Lower lobe of right lung (tissue), 2 donors: ENCODE results near the gene MAPK1. TPM values are rescaled to one million over a fixed set of nuclear protein-coding genes. Genes with fewer than 3 reads are reported as not detected.

ENCODE experiments used
- ATAC-seq, 2 donors: fragments of 200-7000 bp; cut with Tn5 transposase; one replicate each; pipeline ENCODE4 v1.9.1; 2020 to 2022; ENCODE audit warnings: mild to moderate bottlenecking in 2 of 2, moderate library complexity in 2 of 2
- DNase-seq: peaks from one replicate; pipeline ENCODE4 v3.0.0-alpha.2; 2020
- H3K27ac ChIP-seq: fragments of 200-600 bp; one replicate; pipeline ENCODE4 v1.8.0; 2022
- H3K27me3 ChIP-seq: fragments of 200-600 bp; one replicate; pipeline ENCODE4 v1.8.0; 2022; ENCODE audit warnings: low read depth
- H3K36me3 ChIP-seq: fragments of 200-600 bp; one replicate; pipeline ENCODE4 v1.8.0; 2022; ENCODE audit warnings: mild to moderate bottlenecking
- H3K4me1 ChIP-seq: fragments of 200-600 bp; one replicate; pipeline ENCODE4 v1.8.0; 2022
- H3K4me3 ChIP-seq: fragments of 200-600 bp; one replicate; pipeline ENCODE4 v1.8.0; 2022; ENCODE audit warnings: mild to moderate bottlenecking
- H3K9me3 ChIP-seq: fragments of 200-600 bp; one replicate; pipeline ENCODE4 v1.8.0; 2022
- intact Hi-C: fragments of 100-400 bp; cut with DNase I; formaldehyde crosslinking; loops from one replicate; pipeline ENCODE4 v1.11.0; 2022
- total RNA-seq: library from RNA; stranded (reverse); fragmentation: NEBNext Ultra II Directional; extraction: Animal tissue kit (Norgen Biotek cat#: 25700); gene quantifications from one replicate; pipeline ENCODE4 v1.2.1, GENCODE V29; 2021
- TF ChIP-seq, protein P1 (sequence below): fragments of 200-600 bp; IDR thresholded peaks from one replicate; pipeline ENCODE4 v1.8.0; 2022; ENCODE audit warnings: antibody characterized with exemption, mild to moderate bottlenecking
- donor health status: DM: no; HTN: yes; CAD: no; lungs with severe emphysema.

Gene MAPK1
- total RNA-seq, 1 donor from 2014 or later, result 146 TPM

DNA sequence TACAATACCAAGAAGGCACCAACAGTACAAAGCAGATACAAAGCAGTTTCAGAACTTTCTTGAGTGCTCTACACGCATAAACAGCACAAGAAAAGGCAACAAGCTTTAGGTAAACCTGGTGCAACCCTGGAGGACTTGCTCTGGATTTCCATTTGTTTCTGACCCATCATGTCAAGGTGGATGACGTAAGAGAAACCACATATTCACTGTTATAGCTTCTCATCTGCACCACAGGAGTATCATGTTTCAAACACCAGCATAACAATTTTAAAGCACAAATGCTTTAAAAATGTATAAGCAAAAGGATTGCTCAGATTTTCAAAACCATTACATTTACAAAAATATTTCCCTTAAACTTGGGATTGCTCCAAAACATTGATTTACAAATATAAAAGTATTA is 106.8 kb downstream of the MAPK1 start:
- Histone ChIP-seq H3K36me3 (peaks cover 83% of the 10 kb centered on the region), H3K4me1 (peaks cover 2% of the 10 kb centered on the region), H3K27me3 (no peaks in the 10 kb centered on the region), H3K9me3 (no peaks in the 10 kb centered on the region), H3K4me3 (no peak overlapping the region), H3K27ac (no peak overlapping the region)
- DNase-seq, result no peak
- intact Hi-C loops, result no loop called here
- ATAC-seq, result no peak
- TF ChIP-seq, protein P1, sequence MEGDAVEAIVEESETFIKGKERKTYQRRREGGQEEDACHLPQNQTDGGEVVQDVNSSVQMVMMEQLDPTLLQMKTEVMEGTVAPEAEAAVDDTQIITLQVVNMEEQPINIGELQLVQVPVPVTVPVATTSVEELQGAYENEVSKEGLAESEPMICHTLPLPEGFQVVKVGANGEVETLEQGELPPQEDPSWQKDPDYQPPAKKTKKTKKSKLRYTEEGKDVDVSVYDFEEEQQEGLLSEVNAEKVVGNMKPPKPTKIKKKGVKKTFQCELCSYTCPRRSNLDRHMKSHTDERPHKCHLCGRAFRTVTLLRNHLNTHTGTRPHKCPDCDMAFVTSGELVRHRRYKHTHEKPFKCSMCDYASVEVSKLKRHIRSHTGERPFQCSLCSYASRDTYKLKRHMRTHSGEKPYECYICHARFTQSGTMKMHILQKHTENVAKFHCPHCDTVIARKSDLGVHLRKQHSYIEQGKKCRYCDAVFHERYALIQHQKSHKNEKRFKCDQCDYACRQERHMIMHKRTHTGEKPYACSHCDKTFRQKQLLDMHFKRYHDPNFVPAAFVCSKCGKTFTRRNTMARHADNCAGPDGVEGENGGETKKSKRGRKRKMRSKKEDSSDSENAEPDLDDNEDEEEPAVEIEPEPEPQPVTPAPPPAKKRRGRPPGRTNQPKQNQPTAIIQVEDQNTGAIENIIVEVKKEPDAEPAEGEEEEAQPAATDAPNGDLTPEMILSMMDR, result no peak

DNA sequence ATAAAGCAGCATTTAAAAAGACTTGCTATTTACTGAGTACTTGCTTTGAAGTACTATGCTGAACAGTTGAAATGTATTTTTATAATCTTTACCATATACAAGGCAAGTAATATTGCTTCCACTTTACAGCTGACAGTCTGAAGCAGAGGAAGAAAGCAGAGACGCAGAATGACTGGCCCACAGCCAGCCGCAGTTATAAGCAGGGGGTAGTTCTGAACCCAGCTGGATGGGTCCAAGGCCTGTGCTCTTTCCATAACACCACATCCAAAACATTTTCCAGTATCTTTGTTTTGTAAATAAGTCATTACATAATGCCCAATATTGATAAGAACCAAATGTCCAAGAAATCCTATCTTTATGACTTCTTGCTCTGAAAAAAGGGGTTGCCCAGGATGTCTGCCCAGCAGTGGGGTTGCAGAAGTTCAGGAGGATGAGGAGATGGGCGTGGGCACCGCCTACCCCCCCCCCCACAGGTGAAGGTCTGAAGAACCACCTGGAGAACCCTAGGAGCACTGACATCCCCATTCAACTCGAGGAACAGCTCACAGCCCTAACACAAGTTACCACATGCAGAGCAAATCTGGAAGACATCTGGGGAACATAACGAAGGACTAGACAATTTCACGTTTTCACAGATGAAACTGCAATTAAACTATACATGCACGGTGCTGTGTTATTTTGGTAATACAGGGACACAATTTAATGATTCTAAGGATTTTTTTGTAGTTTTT is 107.6 kb downstream of the MAPK1 start:
- Histone ChIP-seq H3K27ac (no peak overlapping the region), H3K27me3 (no peaks in the 10 kb centered on the region), H3K4me3 (no peak overlapping the region), H3K4me1 (peaks cover 11% of the 10 kb centered on the region), H3K9me3 (no peaks in the 10 kb centered on the region), H3K36me3 (peaks cover 75% of the 10 kb centered on the region)
- TF ChIP-seq, protein P1, result no peak
- ATAC-seq (no peak), DNase-seq (no peak)
- intact Hi-C loops, result no loop called here

DNA sequence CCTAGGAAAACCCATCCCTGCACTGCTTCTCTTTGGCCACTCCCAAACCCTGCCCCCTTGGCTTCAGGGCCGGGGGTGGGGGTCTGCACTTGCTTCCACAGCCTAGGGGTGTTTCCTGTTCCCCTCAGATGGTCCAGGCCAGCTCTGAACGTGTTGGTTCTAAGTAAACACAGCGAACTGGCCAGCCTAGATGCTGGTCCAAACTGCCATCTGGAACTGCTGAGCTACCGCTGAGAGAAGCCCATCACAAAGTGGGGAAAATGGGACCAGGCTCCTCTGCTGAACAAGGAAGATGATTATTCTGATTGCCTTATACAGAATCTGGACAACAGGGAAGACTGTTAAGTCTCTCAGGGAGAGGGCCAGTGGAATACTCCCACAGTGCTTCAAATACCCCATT is 108.4 kb downstream of the MAPK1 start:
- DNase-seq (no peak), ATAC-seq (no peak)
- Histone ChIP-seq H3K4me1 (peaks cover 17% of the 10 kb centered on the region), H3K36me3 (peaks cover 68% of the 10 kb centered on the region), H3K9me3 (no peaks in the 10 kb centered on the region), H3K4me3 (no peak overlapping the region), H3K27me3 (no peaks in the 10 kb centered on the region), H3K27ac (no peak overlapping the region)
- TF ChIP-seq, protein P1, result no peak
- intact Hi-C loops, result no loop called here

DNA sequence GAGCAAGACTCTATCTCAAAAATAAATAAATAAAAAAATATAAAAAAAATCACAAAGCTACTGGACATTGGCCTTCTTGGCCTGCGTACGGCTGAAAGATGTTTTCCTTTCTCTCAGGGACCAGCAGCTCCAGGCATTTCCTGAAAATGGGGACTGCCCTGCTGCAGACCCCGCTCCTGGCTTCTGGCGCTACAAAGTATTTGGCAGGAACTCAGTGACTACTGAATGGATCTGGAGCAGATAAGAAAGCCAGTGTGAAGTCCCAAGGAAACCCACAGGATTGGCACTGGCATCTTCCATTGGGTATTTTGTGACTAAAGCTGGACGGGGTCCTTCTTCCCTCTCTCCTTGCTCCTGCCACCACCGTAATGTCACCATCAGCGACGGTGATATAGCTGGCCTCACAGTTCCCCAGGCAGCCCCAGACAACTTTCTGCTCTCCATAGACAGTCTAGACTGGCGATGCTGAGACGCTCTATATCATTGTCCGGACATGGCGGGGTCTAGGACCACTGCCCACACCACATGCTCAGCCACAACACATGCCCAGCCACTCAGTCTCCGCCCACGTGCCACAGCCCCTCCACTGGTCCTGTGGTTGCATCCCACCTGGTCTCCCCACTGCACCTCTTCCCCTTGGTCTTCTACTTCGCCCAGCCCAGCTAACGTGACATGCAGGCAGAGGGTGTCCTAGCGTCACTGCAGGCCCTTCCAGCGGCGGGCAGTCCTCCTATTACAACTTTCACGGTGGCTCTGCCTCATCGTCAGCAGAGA is 109.2 kb downstream of the MAPK1 start:
- ATAC-seq, result peak in 1 of 2 donors; percentile 16
- Histone ChIP-seq H3K9me3 (no peaks in the 10 kb centered on the region), H3K36me3 (peaks cover 60% of the 10 kb centered on the region), H3K27me3 (no peaks in the 10 kb centered on the region), H3K4me1 (peaks cover 17% of the 10 kb centered on the region), H3K4me3 (no peak overlapping the region), H3K27ac (no peak overlapping the region)
- intact Hi-C loops, result no loop called here
- DNase-seq, result no peak
- TF ChIP-seq, protein P1, result no peak

- DNase-seq (no peak), ATAC-seq (peak in 1 of 2 donors; percentile 15)
- intact Hi-C loops, result no loop called here
- no peaks in the 10 kb centered on the region for H3K27me3 ChIP-seq
- no peak overlapping the region for H3K27ac ChIP-seq
- TF ChIP-seq, protein P1, result no peak
- no peak overlapping the region for H3K4me3 ChIP-seq
- peaks cover 17% of the 10 kb centered on the region for H3K4me1 ChIP-seq
- no peaks in the 10 kb centered on the region for H3K9me3 ChIP-seq
- H3K36me3 ChIP-seq, result peaks cover 36% of the 10 kb centered on the region
These were observed 111.6 kb downstream of the MAPK1 start for GRCh38 chr22:21755851-21756284.
